A673 (cell line): ENCODE results near the gene C2orf76. TPM values are rescaled to one million over a fixed set of nuclear protein-coding genes. Genes with fewer than 3 reads are reported as not detected.

ENCODE experiments used
- BruUV-seq: library from RNA; stranded (reverse); fragments of 400-500 nt; replicated peaks from 2 replicates; lab custom pipeline; 2021; lab: Mats Ljungman, UMichigan
- CTCF ChIA-PET: fragments of 300-600 bp; sonication (Branson Sonifier 250); formaldehyde crosslinking; loops from one replicate; lab custom pipeline; 2022; ENCODE audit warnings: antibody characterized with exemption; lab: Charles Lee
- POLR2A ChIA-PET: fragments of 300-600 bp; sonication (Branson Sonifier 250); formaldehyde crosslinking; loops from one replicate; lab custom pipeline; 2022; ENCODE audit warnings: antibody characterized with exemption; ENCODE audit not compliant: low non-redundant PET; lab: Charles Lee
- DNase-seq: peaks from one replicate; pipeline ENCODE4 v3.0.0-alpha.2; 2015; ENCODE audit warnings: low spot score
- H3K27ac ChIP-seq: fragments of 200-600 bp; sonication (generic); 2 replicates; pipeline ENCODE4 v1.5.1; 2016; ENCODE audit warnings: mixed run types, low read depth, mild to moderate bottlenecking, mixed read lengths, antibody characterized with exemption, low read length; ENCODE audit not compliant: poor library complexity, severe bottlenecking
- H3K27me3 ChIP-seq: fragments of 200-600 bp; sonication (generic); replicated peaks from 2 replicates; pipeline ENCODE4 v1.6.1; 2017; ENCODE audit warnings: mixed run types, low read depth, mild to moderate bottlenecking, mixed read lengths, antibody characterized with exemption, low read length; ENCODE audit not compliant: insufficient read depth, poor library complexity
- H3K36me3 ChIP-seq: fragments of 200-600 bp; sonication (generic); 2 replicates; pipeline ENCODE4 v1.6.1; 2016; ENCODE audit warnings: mixed run types, mild to moderate bottlenecking, mixed read lengths, antibody characterized with exemption, low read length; ENCODE audit not compliant: insufficient read depth, poor library complexity, severe bottlenecking
- H3K4me1 ChIP-seq: fragments of 200-600 bp; sonication (generic); 2 replicates; pipeline ENCODE4 v1.6.1; 2017; ENCODE audit warnings: mixed run types, mild to moderate bottlenecking, mixed read lengths, antibody characterized with exemption, low read length; ENCODE audit not compliant: insufficient read depth, poor library complexity, severe bottlenecking
- H3K4me3 ChIP-seq: fragments of 200-600 bp; sonication (generic); 2 replicates; pipeline ENCODE4 v1.5.1; 2016; ENCODE audit warnings: low read depth, mixed run types, mild to moderate bottlenecking, mixed read lengths, low read length; ENCODE audit not compliant: poor library complexity, severe bottlenecking
- H3K9me3 ChIP-seq: fragments of 200-600 bp; sonication (generic); 2 replicates; pipeline ENCODE4 v1.6.1; 2016; ENCODE audit warnings: mixed run types, low read depth, mild to moderate bottlenecking, mixed read lengths, antibody characterized with exemption, low read length; ENCODE audit not compliant: poor library complexity, severe bottlenecking
- CTCF ChIP-seq: fragments of 300-800, 200-600 bp; sonication (generic); conservative IDR thresholded peaks from 2 replicates; pipeline ENCODE4 v1.5.1; 2017; ENCODE audit warnings: low read depth, mild to moderate bottlenecking, antibody characterized with exemption, low read length, moderate library complexity, mixed read lengths
- EZH2 ChIP-seq: fragments of 200-600 bp; sonication (generic); IDR thresholded peaks from 2 replicates; pipeline ENCODE4 v1.6.1; 2017; ENCODE audit warnings: borderline replicate concordance, low read depth, mild to moderate bottlenecking, mixed read lengths, antibody characterized with exemption, low read length; ENCODE audit not compliant: poor library complexity, severe bottlenecking
- intact Hi-C: fragments of 100-400 bp; cut with micrococcal nuclease; formaldehyde crosslinking; loops from one replicate; pipeline ENCODE4 v1.10.0; 2022; ENCODE audit not compliant: unreplicated experiment
- total RNA-seq: library from RNA; stranded (reverse); gene quantifications from 2 replicates; pipeline ENCODE4 v1.2.3, GENCODE V29; 2021

C2orf76 gene
- total RNA-seq, 1 experiment from 2014 or later, result 13.4 TPM

DNA sequence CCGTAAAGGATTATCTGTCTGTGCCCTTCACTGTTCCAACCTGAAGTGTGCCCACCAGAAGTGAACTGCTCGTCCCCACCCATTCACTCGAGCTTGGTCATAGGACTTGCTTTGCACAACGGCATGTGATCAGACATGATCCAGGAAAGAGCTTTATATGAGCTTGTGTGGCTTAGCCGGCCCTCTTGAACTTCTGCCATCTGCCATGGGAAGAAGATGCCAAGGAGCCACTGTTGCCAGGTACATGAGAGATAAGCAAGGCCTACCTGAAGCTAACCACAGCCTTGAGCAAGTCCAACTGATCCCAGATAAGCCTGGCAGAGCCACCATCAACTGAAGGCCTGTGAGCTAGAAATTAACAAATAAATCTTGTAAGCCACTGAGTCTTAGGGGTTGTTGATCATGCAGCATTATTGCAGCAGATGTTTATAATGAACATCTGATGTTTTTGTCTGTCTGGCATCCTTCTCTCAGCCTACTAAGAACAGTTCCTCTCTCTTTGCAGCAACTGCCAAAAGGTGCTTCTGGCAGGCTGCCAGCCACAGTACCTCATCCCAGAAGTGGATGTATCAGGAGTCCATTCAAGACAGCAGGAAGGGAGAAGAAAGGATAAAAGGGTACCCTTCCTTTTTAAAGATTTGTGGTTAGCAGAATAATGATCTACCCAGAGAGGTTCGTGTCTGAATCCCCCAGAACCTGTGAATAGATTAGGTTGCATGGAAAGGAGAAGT is 16.9 kb upstream of the C2orf76 start:
- Histone ChIP-seq H3K9me3 (no peaks in the 10 kb centered on the region), H3K27me3 (no peaks in the 10 kb centered on the region), H3K4me3 (no peak overlapping the region), H3K27ac (no peak overlapping the region), H3K4me1 (peaks cover 18% of the 10 kb centered on the region), H3K36me3 (no peaks in the 10 kb centered on the region)
- BruUV-seq, result no TSS peak
- no peak for TF ChIP-seq EZH2
- TF ChIP-seq CTCF, result no peak
- CTCF ChIA-PET, result no interaction called here
- intact Hi-C loops, result no loop called here
- no peak for DNase-seq
- POLR2A ChIA-PET, result no interaction called here

- H3K4me1 ChIP-seq, result no peaks in the 10 kb centered on the region
- intact Hi-C loops, result no loop called here
- H3K4me3 ChIP-seq, result no peak overlapping the region
- no peak overlapping the region for H3K27ac ChIP-seq
- ChIA-PET POLR2A (no interaction called here), CTCF (no interaction called here)
- H3K27me3 ChIP-seq, result no peaks in the 10 kb centered on the region
- BruUV-seq, result no TSS peak
- H3K9me3 ChIP-seq, result peaks cover 2% of the 10 kb centered on the region
- H3K36me3 ChIP-seq, result peaks cover 2% of the 10 kb centered on the region
- TF ChIP-seq CTCF (no peak), EZH2 (no peak)
- no peak for DNase-seq
Measured at GRCh38 chr2:119378566-119378965, 11.9 kb upstream of the C2orf76 start.

GRCh38 chr2:119377993-119378345 is 11.3 kb upstream of the C2orf76 start:
- ChIA-PET CTCF (no interaction called here), POLR2A (no interaction called here)
- Histone ChIP-seq H3K4me1 (no peaks in the 10 kb centered on the region), H3K27me3 (no peaks in the 10 kb centered on the region), H3K4me3 (no peak overlapping the region), H3K9me3 (peaks cover 8% of the 10 kb centered on the region), H3K27ac (no peak overlapping the region), H3K36me3 (peaks cover 8% of the 10 kb centered on the region)
- no peak for TF ChIP-seq CTCF
- TF ChIP-seq EZH2, result no peak
- no peak for DNase-seq
- no TSS peak for BruUV-seq
- intact Hi-C loops, result no loop called here
